Fibroblast of the aortic adventitia (primary cell): ENCODE data around the gene BMPR1A. TPM values are rescaled to one million over a fixed set of nuclear protein-coding genes. Genes with fewer than 3 reads are reported as not detected.
A peak's percentile ranks its signal among the peaks of the same experiment; 100 is the strongest.

ENCODE experiments used
- DNase-seq: peaks from one replicate; pipeline ENCODE4 v3.0.0-alpha.2; 2010; ENCODE audit warnings: low read depth
- H3K4me3 ChIP-seq: 2 replicates; pipeline ENCODE4 v1.5.1; 2011; ENCODE audit warnings: low read depth, mild to moderate bottlenecking, control low read depth, low read length, moderate library complexity
- total RNA-seq: library from RNA; depleted of rRNA; stranded (reverse); fragments of >200 nt; gene quantifications from 2 replicates; pipeline ENCODE4 v1.2.3, GENCODE V29; 2012; ENCODE audit warnings: low replicate concordance
- TF ChIP-seq, protein P1 (sequence below): IDR thresholded peaks from 2 replicates; pipeline ENCODE4 v1.5.1; 2011; ENCODE audit warnings: mild to moderate bottlenecking, low read length, control low read depth, inconsistent platforms; ENCODE audit not compliant: insufficient read depth

Gene BMPR1A
- total RNA-seq, 1 donor: 74.7 TPM

GRCh38 chr10:86829472-86829871 is 73.1 kb downstream of the BMPR1A start:
- H3K4me3 ChIP-seq: no peak overlapping the region
- peak; percentile 50 for DNase-seq
- TF ChIP-seq, protein P1, sequence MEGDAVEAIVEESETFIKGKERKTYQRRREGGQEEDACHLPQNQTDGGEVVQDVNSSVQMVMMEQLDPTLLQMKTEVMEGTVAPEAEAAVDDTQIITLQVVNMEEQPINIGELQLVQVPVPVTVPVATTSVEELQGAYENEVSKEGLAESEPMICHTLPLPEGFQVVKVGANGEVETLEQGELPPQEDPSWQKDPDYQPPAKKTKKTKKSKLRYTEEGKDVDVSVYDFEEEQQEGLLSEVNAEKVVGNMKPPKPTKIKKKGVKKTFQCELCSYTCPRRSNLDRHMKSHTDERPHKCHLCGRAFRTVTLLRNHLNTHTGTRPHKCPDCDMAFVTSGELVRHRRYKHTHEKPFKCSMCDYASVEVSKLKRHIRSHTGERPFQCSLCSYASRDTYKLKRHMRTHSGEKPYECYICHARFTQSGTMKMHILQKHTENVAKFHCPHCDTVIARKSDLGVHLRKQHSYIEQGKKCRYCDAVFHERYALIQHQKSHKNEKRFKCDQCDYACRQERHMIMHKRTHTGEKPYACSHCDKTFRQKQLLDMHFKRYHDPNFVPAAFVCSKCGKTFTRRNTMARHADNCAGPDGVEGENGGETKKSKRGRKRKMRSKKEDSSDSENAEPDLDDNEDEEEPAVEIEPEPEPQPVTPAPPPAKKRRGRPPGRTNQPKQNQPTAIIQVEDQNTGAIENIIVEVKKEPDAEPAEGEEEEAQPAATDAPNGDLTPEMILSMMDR: no peak

- no peak overlapping the region for H3K4me3 ChIP-seq
- no peak for DNase-seq
- TF ChIP-seq, protein P1: no peak
Measured at GRCh38 chr10:86830043-86830591, 73.7 kb downstream of the BMPR1A start.

GRCh38 chr10:86833969-86834368 is 77.5 kb downstream of the BMPR1A start:
- peak; percentile 12 for DNase-seq
- H3K4me3 ChIP-seq: no peak overlapping the region
- TF ChIP-seq, protein P1: no peak

- H3K4me3 ChIP-seq: no peak overlapping the region
- no peak for DNase-seq
- TF ChIP-seq, protein P1: no peak
Measured at GRCh38 chr10:86836044-86836443, 79.6 kb downstream of the BMPR1A start.

DNA sequence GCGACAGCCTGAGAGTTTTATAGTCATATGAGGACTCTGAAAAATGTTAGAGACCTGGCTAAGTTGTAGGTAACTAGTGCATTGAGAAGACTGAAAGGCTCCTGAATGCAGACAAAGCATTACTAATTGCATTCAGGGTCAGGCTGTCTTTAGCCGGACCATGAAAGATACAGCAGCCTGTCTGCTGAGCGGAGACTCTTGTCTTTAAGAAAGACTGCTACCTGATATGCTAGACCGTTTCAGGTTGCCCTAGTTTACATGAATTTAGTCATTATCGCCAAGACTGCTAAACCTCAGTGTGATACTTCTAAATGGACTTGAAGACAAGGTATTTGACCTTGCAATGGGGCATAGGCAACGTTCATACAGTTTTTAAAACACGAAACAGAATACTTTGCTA is 81.2 kb downstream of the BMPR1A start:
- TF ChIP-seq, protein P1: no peak
- H3K4me3 ChIP-seq: no peak overlapping the region
- DNase-seq: no peak

GRCh38 chr10:86840498-86840897 is 84.1 kb downstream of the BMPR1A start:
- TF ChIP-seq, protein P1: no peak
- no peak for DNase-seq
- H3K4me3 ChIP-seq: no peak overlapping the region

DNA sequence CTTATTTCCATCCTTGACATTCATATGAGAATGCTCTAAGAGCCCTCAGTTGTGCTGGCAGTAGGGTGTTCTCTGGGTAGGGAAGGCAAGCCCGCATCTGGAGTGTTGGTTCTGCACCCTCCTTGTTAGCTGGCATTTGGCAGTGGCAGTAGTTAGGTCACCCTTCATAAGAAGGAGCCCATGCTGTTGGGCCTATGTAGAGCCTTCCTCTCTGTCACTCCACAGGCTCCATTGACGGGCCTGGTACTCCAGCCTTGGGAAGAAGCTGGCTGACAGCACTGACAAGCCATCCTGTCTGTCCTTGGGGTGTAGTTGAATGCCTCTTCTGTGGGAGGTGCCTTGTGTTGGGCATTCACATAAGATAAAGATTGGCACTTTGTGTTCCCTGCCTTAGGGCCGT is 89.7 kb downstream of the BMPR1A start:
- TF ChIP-seq, protein P1: no peak
- DNase-seq: no peak

More for the DNA sequence above, 89.7 kb downstream of the BMPR1A start:
- no peak overlapping the region for H3K4me3 ChIP-seq
